Stimulated activated CD4-positive, alpha-beta T cell treated with anti-CD3 and anti-CD28 coated beads, Interleukin-15, amount 100 ng/mL, for 24 hours (primary cell): ENCODE data around the gene THOP1.

ENCODE experiments used
- DNase-seq: peaks from one replicate; pipeline ENCODE4 v3.0.0-alpha.2; 2020

Gene THOP1

GRCh38 chr19:2785244-2785997, at the start of gene THOP1:
Gene THOP1 (plus strand): TSS chr19:2785503. CDS start chr19:2785663, 160 bp downstream.
- DNase-seq = peak; percentile 100

DNA sequence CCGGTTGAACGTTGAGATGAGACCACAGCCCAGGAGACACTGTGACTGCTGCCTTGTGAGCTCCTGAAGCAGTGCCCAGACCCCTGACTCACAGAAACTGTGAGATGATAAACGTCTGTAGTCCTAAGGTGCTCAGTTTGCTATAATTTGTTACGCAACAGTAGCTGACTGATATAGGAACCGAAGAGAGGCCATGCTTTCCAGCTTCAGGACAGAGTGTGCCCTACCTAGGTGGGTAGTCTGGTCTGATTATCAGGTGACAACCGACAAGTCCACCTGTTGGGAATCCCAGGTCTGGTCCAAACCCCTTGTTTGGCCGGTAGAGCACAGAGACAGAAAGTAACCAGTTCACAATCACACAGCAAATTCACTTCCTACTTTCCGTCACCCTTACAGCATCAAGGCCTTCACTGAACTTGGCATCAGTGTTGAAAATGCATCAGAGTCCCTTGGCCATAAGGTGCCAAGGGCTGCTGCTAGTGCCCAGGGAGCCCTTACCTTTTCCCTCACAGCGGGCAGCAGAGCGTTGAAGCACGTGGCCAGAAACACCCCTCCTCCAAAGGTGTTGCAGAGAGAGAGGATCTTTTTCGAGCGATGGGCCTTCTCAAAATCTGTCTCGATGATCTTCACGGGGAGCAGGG, 48.6 kb upstream of the THOP1 start:
- DNase-seq = no peak

- peak; percentile 99 for DNase-seq
Measured at GRCh38 chr19:2739602-2740313, 45.5 kb upstream of the THOP1 start, which contains the start of gene SLC39A3. Gene SLC39A3 (minus strand): TSS chr19:2740017. CDS start chr19:2737257, 2,760 bp downstream.

DNA sequence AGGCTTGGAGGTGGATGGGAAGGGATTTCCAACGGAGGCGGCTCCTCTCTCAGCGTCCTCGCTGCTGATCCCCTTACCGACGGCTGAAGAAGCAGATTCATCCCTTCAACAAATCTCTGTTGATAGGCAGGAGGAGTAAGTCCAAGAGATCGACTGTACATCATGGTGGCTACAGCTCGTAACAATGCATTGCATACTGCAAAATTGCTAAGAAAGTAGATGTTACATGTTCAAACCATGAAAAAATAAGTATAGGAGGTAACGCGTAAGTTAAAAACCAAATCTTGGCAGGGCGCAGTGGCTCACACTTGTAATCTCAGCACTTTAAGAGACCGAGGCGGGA, 45.0 kb upstream of the THOP1 start:
- DNase-seq = no peak

- no peak for DNase-seq
Measured at GRCh38 chr19:2743099-2743498, 42.2 kb upstream of the THOP1 start.

DNA sequence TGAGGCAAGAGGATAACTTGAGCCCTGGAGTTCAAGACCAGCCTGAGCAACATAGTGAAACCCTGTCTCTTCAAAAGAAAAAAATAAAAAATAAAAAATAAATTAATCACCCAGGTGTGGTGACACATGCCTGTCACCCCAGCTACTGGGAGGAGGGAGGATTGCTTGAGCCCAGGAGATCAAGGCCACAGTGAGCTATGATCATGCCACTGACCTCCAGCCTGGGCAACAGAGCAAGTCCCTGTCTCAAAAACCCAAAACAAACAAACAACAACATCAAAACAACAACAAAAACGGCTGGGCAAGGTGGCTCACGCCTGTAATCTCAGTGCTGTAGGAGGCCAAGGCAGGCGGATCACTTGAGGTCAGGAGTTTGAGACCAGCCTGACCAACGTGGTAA, 41.2 kb upstream of the THOP1 start:
- no peak for DNase-seq

- no peak for DNase-seq
Measured at GRCh38 chr19:2747349-2747748, 38.0 kb upstream of the THOP1 start.

DNA sequence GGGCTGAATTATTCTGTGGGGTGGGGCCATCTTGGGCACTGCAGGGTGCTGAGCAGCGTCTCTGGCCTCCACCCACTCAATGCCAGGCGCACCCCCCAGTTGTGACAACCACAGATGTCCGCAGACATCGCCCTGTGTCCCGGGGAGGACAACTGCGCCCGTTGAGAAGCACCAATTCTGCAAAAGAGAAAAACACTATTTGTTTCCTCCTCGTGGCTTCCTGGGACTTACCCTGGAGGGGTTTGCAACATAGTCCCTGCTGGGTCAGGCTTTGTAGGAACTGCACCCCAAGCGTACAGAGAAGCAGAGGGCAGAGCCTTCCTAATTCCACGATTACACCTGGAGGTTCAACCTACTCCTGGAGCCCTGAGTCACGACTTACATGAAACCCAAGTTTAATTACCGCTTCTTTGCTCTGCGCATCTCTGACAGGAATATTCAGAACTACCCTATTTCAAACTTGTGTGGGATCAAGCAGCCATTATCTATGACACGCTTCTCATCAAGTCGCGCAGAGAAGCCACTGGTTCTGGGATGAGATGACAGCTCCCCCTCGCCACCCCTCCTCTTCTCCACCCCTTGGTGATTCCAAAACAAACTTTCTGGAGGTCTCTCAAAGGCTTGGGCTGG, 34.4 kb upstream of the THOP1 start:
- no peak for DNase-seq

DNA sequence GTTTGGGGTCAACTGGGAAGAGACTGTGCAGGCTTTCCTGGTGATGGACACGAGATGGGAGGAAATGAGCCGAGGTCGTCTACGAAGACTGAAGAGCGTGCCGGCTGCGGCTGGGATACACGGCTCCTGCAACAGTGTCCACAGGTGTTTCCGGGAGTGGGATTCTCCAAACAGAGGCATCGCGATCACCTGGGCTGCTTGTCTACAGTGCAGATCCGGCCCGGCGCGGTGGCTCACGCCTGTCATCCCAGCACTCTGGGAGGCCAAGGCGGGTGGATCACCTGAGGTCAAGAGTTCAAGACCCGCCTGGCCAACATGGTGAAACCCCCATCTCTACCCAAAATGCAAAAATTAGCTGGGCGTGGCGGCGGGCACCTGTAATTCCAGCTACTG, 33.9 kb upstream of the THOP1 start:
- no peak for DNase-seq

DNA sequence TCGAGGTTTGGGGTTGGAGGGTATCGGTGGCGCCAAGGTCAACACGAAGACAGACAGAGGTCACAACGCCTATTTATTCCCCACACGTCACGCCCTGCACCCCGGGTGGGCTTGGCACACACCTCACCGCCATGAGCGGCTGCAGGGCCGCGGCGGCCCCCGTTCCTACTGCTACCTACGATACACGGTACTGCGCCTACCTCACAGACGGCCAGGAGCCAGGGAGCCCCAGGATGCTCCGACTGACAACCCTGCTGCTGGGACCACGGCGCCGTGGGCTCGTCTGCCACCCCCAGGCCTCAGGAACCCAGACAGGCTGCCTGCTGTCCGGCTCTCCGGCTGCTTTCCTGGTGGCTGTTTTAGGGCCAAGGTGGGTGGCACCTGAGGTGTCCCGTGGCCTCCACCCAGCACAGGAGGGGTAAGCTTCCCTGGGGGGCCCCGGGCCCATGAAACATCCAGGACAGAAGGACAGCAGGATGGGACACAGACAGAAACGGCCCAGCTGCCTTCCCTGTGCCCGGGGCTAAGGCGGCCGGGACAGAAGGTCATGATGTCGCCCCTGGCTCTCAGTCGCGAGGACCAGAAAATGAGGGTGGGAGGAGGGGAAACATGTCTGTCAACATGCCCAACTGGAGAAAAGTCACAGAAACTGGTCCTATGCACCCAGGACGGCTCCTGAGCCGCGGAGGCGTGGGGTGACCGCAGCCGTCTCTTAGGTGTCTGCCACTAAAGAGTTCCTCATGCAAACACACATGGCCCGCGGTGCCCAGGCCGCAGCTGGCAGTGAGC, 30.4 kb upstream of the THOP1 start:
- DNase-seq = no peak

- DNase-seq = no peak
Measured at GRCh38 chr19:2755448-2755705, 29.9 kb upstream of the THOP1 start.

- DNase-seq = no peak
Measured at GRCh38 chr19:2755811-2756210, 29.5 kb upstream of the THOP1 start.

DNA sequence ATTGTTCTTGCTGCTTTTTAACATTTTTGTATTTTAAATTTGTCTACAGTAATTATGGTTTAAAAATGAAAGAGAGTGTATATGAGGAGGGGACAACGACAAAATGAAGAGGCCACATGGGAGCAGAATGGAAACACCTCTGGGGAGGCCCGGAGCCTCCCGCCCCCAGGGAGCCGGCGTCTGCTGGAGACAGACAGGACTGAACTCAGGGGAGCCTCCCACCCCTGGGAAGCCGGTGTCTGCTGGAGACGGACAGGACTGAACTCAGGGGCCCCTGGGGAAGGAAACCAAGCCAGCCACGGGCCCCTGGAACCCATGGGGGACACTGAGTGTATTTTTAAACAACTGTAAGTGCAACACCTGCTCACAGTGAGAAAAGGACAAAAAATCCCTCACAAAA, 28.8 kb upstream of the THOP1 start:
- DNase-seq = no peak

DNA sequence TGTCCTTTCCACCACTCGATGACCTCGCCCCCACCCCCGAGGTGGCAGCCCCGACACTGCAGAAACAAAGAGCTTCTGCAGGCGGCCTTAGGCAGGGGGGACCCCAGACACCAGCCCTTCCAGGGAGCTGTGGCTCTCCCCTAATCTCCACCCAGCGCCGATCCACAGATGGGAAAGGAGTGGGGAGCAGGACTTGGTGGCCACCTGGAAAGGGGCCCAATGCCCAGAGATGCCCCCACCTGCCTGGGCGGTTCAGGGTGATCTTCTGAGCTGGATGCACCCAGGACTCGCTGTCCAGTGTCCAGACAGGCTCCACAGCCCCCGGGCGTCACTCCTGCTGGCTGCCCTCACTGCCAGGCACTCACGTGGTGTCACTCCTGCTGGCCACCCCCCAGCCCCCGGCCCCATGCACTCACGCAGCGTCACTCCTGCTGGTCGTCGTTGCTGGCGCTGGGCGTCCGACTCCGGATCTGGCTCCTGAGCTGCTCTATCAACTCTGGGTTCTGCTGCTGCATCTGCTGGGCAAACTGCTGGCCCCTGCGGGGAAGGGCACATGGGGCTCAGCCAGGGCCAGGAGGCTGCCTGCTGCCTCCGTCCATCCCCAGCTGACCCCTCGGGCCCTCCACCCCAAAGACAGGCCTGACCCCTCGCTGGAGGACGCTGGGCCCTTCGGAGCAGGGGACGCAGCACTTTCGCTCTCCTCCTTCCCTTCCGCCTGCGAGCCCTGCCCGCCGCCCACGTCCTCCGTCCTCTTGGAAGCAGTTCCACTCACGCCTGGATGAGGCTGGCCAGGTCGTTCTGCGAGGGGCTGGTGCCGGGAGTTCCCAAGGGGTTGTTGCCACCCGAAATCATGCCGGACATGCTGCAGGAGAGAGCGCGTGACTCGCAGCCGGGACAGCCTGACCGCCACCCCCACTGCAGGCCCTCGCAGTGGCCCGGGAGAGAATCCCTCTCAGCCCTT, 28.1 kb upstream of the THOP1 start:
- DNase-seq = no peak

- no peak for DNase-seq
Measured at GRCh38 chr19:2758601-2759313, 26.5 kb upstream of the THOP1 start.

DNA sequence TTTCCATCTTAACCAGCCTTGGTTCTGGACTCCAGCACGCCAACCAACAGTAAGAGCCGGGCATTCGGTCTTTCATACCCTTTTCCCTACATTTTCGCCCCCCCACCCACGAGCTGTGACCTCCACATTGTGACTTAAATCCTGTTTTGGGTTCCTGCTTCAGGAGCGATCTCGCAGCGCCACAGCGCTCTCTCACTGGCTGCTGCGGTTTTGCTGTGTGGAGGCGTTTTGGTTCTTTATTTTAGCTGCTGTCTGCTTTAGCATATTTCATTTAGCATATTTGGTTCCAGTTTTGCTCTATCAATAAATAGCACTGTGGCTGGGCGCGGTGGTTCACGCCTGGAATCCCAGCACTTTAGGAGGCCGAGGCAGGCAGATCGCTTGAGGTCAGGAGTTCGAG, 25.9 kb upstream of the THOP1 start:
- DNase-seq = no peak

DNA sequence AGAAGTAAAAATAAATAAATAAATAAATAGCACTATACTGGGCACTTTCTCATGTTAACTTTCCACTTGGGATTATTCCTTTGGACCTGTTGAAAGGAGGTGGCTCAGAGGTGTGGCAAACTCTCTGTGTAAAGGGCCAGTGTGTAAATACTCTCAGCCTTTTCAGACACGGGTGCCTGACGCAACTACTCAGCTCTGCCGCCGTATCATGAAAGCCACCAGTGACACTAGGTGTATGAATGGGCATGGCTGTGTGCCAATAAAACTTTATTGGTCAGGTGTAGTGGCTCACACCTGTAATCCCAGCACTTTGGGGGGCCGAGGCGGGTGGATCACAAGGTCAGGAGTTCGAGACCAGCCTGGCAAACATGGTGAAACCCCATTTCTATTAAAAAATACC, 25.3 kb upstream of the THOP1 start:
- no peak for DNase-seq

GRCh38 chr19:2761309-2761677, 24.0 kb upstream of the THOP1 start:
- no peak for DNase-seq

GRCh38 chr19:2761876-2762782, 23.2 kb upstream of the THOP1 start:
- no peak for DNase-seq
